Epithelial cell of esophagus (primary cell): ENCODE measurements around the gene RFPL3.
"Not testable (repeated sequence)": the region's sequence is repeated elsewhere in the genome, so short reads cannot be mapped to it uniquely, and the experiment has no call there.

Experiments used
- DNase-seq: peaks from one replicate; pipeline ENCODE4 v3.0.0; 2010; ENCODE audit warnings: low read depth
- H3K4me3 ChIP-seq: 2 replicates; pipeline ENCODE4 v1.5.1; 2011; ENCODE audit warnings: mild to moderate bottlenecking, low read length, control low read depth
- CTCF ChIP-seq: IDR thresholded peaks from 2 replicates; pipeline ENCODE4 v1.5.1; 2011; ENCODE audit warnings: low read depth, mild to moderate bottlenecking, low read length, control low read depth, inconsistent platforms; ENCODE audit not compliant: insufficient read depth; ENCODE audit errors: missing control alignments

RFPL3 gene

DNA sequence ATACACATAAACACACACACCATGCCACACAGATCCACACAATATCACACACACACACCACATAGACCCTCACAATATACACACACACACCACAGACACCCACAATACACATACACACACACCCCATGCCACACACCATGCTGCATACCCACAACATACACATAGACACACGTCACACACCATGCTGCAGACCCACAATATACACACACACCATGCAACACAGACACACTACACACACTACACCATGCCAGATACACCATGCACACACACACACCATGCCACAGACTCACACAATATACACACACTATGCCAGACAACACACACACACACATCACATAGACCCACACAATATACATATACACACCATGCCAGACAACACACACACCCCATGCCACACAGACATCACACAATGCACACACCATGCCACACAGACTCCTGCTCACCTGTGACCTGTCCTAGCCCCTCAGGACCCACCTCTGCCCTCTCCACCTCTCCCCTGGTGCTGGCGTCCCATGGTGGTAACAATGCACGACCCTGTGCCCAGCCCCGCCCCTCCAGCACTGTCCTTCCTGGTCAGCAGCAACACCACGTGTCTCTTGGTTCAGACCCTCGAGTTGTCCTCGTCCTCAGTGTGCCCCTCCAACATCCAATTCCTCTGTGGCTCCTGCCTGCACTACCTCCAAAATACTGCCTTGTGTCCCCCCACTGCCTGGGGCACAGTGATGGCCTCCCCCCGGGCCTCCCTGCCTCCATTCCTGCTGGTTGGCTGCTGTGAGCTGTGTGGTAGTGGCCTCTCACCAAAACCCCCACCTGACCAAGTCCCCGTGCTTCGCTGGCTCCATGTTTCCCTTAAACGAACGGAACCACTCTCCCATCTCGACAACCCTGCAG lies 23.7 kb upstream of the RFPL3 start:
- no peak for TF ChIP-seq CTCF
- H3K4me3 ChIP-seq = no peak overlapping the region
- DNase-seq = no peak

DNA sequence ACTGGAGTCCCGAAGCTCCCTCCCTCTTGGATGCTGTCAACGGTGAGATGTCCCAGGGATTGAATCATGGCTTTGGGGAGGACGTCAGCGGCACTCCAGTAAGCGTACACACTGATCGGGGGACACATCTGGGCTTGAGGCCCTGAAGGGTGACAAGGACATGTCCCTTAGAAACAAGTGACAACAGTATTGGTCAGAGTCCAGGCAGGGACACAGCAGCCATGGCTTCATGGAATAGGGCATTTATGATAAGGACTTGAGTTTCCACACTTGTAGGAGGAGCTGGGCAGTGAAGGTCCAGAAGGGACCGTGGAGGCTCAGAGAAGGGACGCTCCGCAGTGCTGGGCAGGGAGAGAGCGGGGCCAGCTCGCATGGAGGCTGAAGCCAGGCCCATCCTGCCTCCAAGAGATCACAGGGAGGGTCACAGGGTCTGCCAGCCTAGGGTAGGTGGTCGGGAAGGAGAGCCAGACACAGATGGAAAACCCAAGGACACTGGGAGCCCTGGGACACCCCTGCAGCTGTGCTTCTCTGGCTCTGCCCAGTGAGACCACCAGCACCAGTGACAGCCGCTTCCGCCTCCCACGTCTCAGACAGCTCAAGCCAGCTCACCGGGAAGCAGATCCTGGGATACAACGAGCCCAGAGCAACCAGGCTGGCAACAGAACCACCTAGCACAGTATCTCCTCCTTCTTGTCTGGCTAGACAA lies 22.9 kb upstream of the RFPL3 start:
- H3K4me3 ChIP-seq = no peak overlapping the region
- TF ChIP-seq CTCF = no peak
- no peak for DNase-seq

DNA sequence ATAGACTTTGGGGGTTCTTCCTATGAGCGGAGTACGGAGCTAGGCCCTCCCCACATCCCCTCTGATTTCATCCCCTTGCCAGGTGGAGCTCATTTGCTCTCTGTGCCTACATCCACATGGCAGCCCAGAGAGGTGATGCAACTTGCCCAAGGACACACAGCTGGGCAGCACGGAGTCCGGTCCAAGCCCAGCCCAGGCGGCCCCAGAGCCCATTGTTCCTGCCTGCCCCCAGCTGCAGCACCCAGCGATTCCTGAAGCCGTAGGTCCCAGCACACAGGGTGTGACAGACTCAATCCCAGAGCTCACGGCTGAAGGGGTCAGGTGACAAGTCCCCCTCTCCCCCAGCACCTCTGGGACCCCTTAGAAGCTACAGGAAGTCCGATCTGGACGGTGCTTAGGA lies 22.2 kb upstream of the RFPL3 start:
- no peak for TF ChIP-seq CTCF
- no peak for DNase-seq
- no peak overlapping the region for H3K4me3 ChIP-seq

DNA sequence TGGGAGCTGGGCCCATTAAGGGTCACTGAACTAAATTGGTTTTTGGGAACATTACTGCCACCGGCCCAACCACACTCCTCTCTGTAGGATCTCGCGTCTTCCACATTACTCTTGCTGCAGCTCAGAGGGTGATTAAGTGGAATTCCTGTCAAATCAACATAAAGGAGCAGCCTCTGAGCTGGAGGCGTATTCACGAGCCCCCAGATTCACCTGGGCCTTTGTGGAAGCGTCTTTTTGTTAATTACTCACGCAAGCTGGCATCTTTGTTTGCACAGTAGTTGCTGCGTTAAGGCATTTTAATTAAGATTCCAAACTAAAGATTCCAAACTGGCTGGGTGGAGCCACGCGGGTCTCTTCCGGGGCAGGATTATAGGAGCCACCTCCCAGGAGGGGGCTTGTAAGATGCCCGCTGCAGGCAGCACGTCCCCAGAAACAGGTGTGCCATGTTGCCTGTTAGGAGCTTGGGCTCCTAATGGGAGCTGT lies 21.5 kb upstream of the RFPL3 start:
- DNase-seq = no peak
- TF ChIP-seq CTCF = no peak
- no peak overlapping the region for H3K4me3 ChIP-seq

DNA sequence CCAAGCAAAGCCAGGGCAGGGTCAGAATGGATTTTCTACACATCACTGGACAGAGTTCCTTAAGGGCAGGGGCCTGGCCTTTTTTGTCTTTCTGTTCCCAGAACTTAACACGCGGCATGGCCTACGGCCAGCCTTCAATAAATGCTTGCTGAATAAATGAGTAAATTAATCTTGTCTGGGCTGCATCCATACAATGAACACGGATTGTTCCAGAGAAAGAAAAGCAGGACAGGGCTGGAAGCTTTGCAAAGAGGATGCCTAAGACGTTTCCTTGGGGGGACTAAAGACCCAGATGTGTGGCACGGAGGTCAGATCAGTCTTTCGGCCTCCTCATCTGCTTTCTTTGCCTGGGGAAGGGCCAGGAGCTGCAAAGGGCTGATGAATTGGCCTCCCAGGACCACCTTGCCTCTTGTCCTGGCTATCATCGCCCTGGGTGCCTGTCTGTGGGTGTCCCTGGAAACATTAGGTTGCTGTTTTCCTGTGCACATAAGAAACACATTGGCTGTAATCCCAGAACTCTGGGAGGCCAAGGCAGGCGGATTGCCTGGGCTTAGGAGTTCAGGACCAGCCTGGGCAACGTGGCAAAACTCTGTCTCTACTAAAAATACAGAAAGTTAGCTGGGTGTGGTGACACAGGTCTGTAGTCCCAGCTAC lies 20.8 kb upstream of the RFPL3 start:
- DNase-seq = no peak
- no peak overlapping the region for H3K4me3 ChIP-seq
- no peak for TF ChIP-seq CTCF

DNA sequence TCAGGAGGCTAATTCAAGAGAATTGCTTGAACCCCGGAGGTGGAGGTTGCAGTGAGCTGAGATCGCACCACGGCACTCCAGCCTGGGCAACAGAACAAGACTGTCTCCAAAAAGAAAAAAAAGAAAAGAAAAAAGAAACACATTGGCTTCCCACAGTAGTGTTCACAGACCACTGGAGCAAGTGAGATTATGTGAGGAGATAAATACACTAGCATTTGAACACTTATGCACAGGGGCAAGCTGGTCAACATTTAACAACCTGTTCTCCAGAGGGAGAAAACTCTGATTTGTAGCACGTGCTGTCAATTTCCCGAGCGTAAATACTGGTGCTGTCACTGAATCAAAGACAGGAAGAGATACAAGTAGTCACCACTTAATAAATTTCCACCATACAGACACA lies 20.2 kb upstream of the RFPL3 start:
- not testable (repeated sequence) for H3K4me3 ChIP-seq, DNase-seq

DNA sequence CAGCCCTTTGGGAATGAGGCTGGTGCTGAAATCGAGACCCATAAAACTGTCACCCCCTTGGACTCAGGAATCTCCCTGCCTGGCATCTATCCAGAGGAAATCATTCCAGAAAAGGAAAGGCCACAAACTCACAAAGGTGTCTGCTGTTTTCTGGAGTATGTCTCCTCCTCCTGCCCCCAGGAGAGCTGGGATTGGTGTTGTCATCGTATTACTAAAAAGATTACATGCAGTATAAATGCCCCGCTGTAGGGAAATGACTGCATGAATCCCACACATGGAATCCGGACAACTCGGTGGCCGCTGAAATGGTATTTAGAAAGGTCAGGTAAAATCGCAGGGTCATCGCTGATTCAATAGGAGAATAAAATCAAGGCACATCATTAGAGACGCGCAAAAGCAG lies 18.9 kb upstream of the RFPL3 start:
- DNase-seq = no peak
- no peak for TF ChIP-seq CTCF

More for the DNA sequence above, 18.9 kb upstream of the RFPL3 start:
- H3K4me3 ChIP-seq = no peak overlapping the region
